ENCODE data around the gene GNPTAB.

- TF ChIP-seq CTCF (IDR thresholded peaks at IDR 0.05; ENCODE audit: insufficient read depth, low read depth, low read length) (no peak), EZH2 (IDR thresholded peaks at IDR 0.05; ENCODE audit: insufficient read depth, low read length) (no peak)
Measured at GRCh38 chr12:101838628-101839323, 8.0 kb upstream of the GNPTAB start.

Data from astrocyte (in vitro differentiated cells and primary cell).